Neural cell (in vitro differentiated cells): ENCODE results near the gene FHL2.

Experiments used
- EP300 ChIP-seq: fragments of 450-650 bp; conservative IDR thresholded peaks from 2 replicates; pipeline ENCODE4 v1.6.1; 2014; ENCODE audit warnings: antibody characterized with exemption, mild to moderate bottlenecking, moderate library complexity; ENCODE audit not compliant: poor library complexity, severe bottlenecking
- EZH2 ChIP-seq: fragments of 200-600, 300-800 bp; shearing (Covaris generic), sonication (generic); IDR thresholded peaks from 2 replicates; pipeline ENCODE4 v1.6.1; 2014; ENCODE audit warnings: antibody characterized with exemption, low read length, borderline replicate concordance, mild to moderate bottlenecking; ENCODE audit not compliant: insufficient read depth, poor library complexity, severe bottlenecking
- POLR2AphosphoS5 ChIP-seq: IDR thresholded peaks from 2 replicates; pipeline ENCODE4 v1.6.1; 2012
- SMC3 ChIP-seq: fragments of 450-650 bp; conservative IDR thresholded peaks from 2 replicates; pipeline ENCODE4 v1.6.1; 2014; ENCODE audit warnings: antibody characterized with exemption, mild to moderate bottlenecking, moderate library complexity; ENCODE audit not compliant: poor library complexity
- TF ChIP-seq, protein P1 (sequence below): fragments of 450-650 bp; IDR thresholded peaks from 2 replicates; pipeline ENCODE4 v1.5.1; 2014; ENCODE audit warnings: antibody characterized with exemption, mild to moderate bottlenecking, moderate library complexity; ENCODE audit not compliant: poor library complexity, severe bottlenecking

DNA sequence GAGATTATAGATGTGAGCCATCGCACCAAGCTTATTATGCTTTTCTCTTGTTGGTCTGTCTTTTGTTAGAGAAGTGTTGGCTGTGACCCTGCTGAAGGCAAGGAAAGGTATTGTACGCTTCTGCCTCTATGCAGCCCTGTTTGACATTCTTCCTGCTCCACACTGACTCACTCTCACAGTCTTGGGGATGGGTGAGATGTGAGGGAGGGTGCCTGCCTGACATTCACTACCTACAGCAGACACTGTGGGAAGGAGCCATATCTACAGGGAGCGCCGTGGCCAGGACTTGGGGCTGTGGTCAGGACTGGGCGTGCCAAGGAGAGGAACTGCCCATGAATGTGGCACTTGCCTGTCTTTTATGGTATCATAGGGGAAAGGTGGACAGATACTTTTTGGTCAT is 43.9 kb upstream of the FHL2 start:
- no peak for TF ChIP-seq POLR2AphosphoS5
- no peak for TF ChIP-seq EP300
- TF ChIP-seq, protein P1, sequence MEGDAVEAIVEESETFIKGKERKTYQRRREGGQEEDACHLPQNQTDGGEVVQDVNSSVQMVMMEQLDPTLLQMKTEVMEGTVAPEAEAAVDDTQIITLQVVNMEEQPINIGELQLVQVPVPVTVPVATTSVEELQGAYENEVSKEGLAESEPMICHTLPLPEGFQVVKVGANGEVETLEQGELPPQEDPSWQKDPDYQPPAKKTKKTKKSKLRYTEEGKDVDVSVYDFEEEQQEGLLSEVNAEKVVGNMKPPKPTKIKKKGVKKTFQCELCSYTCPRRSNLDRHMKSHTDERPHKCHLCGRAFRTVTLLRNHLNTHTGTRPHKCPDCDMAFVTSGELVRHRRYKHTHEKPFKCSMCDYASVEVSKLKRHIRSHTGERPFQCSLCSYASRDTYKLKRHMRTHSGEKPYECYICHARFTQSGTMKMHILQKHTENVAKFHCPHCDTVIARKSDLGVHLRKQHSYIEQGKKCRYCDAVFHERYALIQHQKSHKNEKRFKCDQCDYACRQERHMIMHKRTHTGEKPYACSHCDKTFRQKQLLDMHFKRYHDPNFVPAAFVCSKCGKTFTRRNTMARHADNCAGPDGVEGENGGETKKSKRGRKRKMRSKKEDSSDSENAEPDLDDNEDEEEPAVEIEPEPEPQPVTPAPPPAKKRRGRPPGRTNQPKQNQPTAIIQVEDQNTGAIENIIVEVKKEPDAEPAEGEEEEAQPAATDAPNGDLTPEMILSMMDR = no peak
- no peak for TF ChIP-seq SMC3
- TF ChIP-seq EZH2 = no peak
